Chondrocyte (in vitro differentiated cells): ENCODE results near the gene SPEF2. TPM values are rescaled to one million over a fixed set of nuclear protein-coding genes. Genes with fewer than 3 reads are reported as not detected.
"Not testable (repeated sequence)": the region's sequence is repeated elsewhere in the genome, so short reads cannot be mapped to it uniquely, and the experiment has no call there.

Experiments used
- DNase-seq: peaks from one replicate; pipeline ENCODE4 v3.0.0; 2021; ENCODE audit warnings: mixed read lengths, low spot score
- H3K27ac Mint-ChIP-seq: one replicate; pipeline ENCODE4 v1.8.0; 2021; ENCODE audit warnings: mild to moderate bottlenecking, moderate library complexity, mixed read lengths; ENCODE audit not compliant: unreplicated experiment
- H3K27me3 Mint-ChIP-seq: 2 replicates; pipeline ENCODE4 v1.8.0; 2021; ENCODE audit warnings: low read depth, mixed read lengths
- H3K36me3 Mint-ChIP-seq: 2 replicates; pipeline ENCODE4 v1.8.0; 2021; ENCODE audit warnings: low read depth, mixed read lengths
- H3K4me1 Mint-ChIP-seq: 2 replicates; pipeline ENCODE4 v1.8.0; 2021; ENCODE audit warnings: low read depth, mild to moderate bottlenecking, mixed read lengths
- H3K4me3 Mint-ChIP-seq: one replicate; pipeline ENCODE4 v1.8.0; 2021; ENCODE audit warnings: mild to moderate bottlenecking, moderate library complexity, mixed read lengths; ENCODE audit not compliant: unreplicated experiment
- H3K9me3 Mint-ChIP-seq: 2 replicates; pipeline ENCODE4 v1.8.0; 2021; ENCODE audit warnings: low read depth, mixed read lengths
- total RNA-seq: library from RNA; stranded (reverse); gene quantifications from 3 replicates; pipeline ENCODE4 v1.2.1, GENCODE V29; 2021
- TF ChIP-seq, protein P1 (sequence below): fragments of 200-600 bp; sonication (generic); IDR thresholded peaks from 2 replicates; pipeline ENCODE4 v1.5.0; 2021; ENCODE audit warnings: antibody characterized with exemption, mild to moderate bottlenecking, moderate library complexity

The SPEF2 gene
- total RNA-seq, 1 donor from 2014 or later = 3.1 TPM

DNA sequence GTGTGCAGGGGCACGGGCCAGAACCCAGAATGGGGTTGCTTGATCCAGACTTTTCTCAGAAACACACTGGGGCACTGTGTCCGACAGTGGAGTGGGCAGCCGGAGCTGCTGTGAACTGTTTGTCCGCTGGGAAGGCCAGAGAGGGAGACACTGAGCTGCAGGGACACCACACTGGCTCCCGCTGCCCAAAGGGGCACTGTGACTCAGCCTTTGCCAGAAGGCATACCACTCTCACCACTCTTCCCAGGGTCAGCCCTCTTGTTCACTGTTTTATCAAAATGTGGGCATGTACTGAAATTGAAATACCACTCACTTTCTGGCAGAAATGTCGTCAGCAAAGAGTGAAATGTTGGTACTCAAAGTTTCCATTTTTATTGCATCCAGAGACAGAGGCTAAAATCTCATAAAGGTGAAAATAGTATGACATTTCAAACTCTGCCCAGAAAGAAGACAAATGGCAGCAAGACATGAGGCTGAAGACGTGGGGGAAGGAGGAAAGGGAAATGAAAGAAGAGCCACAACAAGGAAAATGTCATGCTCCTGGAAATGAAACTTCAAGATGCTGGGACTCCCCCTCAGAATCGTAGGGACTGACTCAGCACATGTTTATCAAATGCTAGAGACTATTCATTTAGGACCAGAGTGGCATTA, 234.5 kb downstream of the SPEF2 start:
- DNase-seq = no peak
- H3K4me1 Mint-ChIP-seq = peaks cover 38% of the 10 kb centered on the region
- TF ChIP-seq, protein P1, sequence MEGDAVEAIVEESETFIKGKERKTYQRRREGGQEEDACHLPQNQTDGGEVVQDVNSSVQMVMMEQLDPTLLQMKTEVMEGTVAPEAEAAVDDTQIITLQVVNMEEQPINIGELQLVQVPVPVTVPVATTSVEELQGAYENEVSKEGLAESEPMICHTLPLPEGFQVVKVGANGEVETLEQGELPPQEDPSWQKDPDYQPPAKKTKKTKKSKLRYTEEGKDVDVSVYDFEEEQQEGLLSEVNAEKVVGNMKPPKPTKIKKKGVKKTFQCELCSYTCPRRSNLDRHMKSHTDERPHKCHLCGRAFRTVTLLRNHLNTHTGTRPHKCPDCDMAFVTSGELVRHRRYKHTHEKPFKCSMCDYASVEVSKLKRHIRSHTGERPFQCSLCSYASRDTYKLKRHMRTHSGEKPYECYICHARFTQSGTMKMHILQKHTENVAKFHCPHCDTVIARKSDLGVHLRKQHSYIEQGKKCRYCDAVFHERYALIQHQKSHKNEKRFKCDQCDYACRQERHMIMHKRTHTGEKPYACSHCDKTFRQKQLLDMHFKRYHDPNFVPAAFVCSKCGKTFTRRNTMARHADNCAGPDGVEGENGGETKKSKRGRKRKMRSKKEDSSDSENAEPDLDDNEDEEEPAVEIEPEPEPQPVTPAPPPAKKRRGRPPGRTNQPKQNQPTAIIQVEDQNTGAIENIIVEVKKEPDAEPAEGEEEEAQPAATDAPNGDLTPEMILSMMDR = peak; percentile 53
- H3K4me3 Mint-ChIP-seq = no peak overlapping the region
- no peaks in the 10 kb centered on the region for H3K27me3 Mint-ChIP-seq
- no peaks in the 10 kb centered on the region for H3K9me3 Mint-ChIP-seq
- no peaks in the 10 kb centered on the region for H3K36me3 Mint-ChIP-seq
- no peak overlapping the region for H3K27ac Mint-ChIP-seq

DNA sequence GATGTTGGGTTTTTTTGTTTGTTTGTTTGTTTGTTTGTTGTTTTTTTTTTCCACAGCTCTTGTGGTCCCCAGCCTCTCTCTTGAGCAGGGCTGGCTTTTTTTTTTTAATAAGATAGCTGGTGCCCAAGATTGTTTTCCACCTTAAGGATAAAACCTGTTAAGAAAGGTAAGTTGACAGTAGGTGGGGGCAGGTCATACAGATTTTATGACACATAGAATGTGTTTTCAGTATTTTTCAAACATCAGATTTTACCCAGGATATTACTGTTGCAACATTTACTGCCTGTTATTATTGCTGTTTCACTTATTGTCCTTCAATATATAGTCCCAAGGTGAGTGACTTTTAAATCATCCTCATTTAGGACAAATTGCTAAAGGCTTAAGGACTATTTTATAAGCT, 235.1 kb downstream of the SPEF2 start:
- Mint-ChIP-seq H3K27me3 (no peaks in the 10 kb centered on the region), H3K27ac (no peak overlapping the region), H3K9me3 (no peaks in the 10 kb centered on the region), H3K36me3 (no peaks in the 10 kb centered on the region), H3K4me1 (peaks cover 44% of the 10 kb centered on the region), H3K4me3 (no peak overlapping the region)
- TF ChIP-seq, protein P1 = no peak
- DNase-seq = no peak

DNA sequence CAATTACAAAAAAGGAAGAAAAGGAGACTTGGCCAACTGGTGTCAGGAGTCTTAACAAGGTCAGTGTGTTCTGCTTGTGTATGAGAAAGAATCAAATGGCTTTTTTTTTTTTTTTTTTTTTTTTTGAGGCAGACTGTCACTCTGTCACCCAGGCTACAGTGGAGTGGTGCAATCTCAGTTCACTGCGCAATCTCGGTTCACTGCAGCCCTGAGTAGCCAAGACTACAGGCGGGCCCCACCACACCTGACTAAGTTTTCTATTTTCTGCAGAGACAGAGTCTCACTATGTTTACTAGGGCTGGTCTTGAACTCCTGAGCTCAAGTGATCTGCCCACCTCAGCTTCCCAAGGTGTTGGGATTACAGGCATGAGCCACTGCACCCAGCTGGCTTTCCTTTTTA, 236.0 kb downstream of the SPEF2 start:
- Mint-ChIP-seq H3K4me1 (peaks cover 45% of the 10 kb centered on the region), H3K36me3 (no peaks in the 10 kb centered on the region), H3K27me3 (no peaks in the 10 kb centered on the region), H3K9me3 (no peaks in the 10 kb centered on the region), H3K27ac (no peak overlapping the region), H3K4me3 (no peak overlapping the region)
- TF ChIP-seq, protein P1 = no peak
- DNase-seq = no peak

DNA sequence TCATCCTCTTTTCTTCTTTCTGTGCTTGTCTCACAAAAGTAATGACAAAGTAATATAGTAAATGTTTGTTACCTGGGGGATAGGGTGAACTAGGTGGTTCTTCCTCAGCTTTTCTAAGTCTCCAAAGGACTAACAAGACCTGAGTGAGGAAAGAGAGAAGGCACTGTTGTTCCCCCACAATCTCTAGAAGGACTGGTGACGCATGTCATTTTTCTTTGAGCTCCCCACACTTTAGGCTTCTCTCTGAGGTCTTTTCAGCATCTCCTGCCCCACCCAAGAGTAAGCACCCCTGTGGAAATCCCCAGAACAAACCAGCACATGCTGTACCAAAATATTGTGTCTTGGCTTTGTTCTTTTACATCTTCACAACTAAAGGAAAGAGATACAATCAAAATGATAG, 236.6 kb downstream of the SPEF2 start:
- H3K4me1 Mint-ChIP-seq = peaks cover 51% of the 10 kb centered on the region

DNA sequence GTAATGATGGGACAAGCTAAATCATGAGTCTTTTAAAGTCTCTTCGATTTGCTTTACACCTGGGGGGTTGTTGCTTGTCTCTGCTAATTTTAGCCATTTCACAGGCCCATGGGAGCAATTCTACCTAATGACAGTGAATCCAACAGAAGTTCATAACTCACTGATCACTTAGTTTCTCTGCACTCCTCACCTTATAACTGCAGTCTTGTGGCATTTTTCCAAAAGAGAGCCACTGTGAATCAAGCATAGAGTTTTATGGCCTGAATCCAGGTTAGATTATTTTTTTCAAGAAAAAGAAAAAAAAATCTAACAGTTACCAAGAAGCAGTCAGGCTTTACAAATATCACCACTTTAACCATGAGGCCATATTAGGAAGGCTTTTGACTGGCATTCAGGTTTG, 237.5 kb downstream of the SPEF2 start:
- Mint-ChIP-seq H3K27me3 (no peaks in the 10 kb centered on the region), H3K27ac (no peak overlapping the region), H3K9me3 (no peaks in the 10 kb centered on the region), H3K36me3 (no peaks in the 10 kb centered on the region), H3K4me1 (peaks cover 61% of the 10 kb centered on the region), H3K4me3 (no peak overlapping the region)
- TF ChIP-seq, protein P1 = no peak
- DNase-seq = no peak

More for the DNA sequence above, 236.6 kb downstream of the SPEF2 start:
- H3K27me3 Mint-ChIP-seq = no peaks in the 10 kb centered on the region
- no peak overlapping the region for H3K27ac Mint-ChIP-seq
- DNase-seq = no peak
- no peak overlapping the region for H3K4me3 Mint-ChIP-seq
- H3K9me3 Mint-ChIP-seq = no peaks in the 10 kb centered on the region
- TF ChIP-seq, protein P1 = no peak
- H3K36me3 Mint-ChIP-seq = no peaks in the 10 kb centered on the region

DNA sequence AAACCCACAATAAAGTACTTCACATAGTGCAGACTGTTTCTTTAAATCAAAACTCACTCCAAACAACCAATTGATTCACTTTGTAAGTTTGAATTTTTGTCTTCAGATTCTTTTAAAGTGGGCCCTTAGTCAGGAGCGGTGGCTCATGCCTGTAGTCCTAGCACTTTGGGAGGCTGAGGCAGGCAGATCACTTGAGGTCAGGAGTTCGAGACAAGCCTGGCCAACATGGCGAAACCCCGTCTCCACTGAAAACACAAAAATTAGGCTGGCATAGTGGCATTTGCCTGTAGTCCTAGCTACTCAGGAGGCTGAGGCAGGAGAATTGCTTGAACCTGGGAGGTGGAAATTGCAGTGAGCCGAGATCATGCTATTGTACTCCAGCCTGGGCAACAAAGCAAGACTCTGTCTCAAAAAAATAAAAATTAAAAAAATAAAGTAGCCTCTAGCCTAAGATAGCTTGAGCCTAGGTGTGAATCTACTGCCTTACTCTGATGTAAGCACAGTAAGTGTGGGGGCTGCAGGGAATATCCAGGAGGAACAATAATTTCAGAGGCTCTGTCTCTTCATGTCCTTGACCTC, 238.6 kb downstream of the SPEF2 start:
- H3K36me3 Mint-ChIP-seq, H3K4me3 Mint-ChIP-seq, H3K9me3 Mint-ChIP-seq, H3K27me3 Mint-ChIP-seq, DNase-seq: not testable (repeated sequence)
- peak overlapping the region; percentile 81 for H3K27ac Mint-ChIP-seq
- peaks cover 66% of the 10 kb centered on the region for H3K4me1 Mint-ChIP-seq
